KMS-11 (cell line): ENCODE data around the gene TCF4.

Experiments
- H2AFZ ChIP-seq: fragments of 200-600 bp; sonication (generic); 2 replicates; pipeline ENCODE4 v1.6.1; 2016; ENCODE audit warnings: antibody characterized with exemption, mixed run types, low read depth
- H3K27ac ChIP-seq: fragments of 200-600 bp; sonication (generic); 2 replicates; pipeline ENCODE4 v1.6.1; 2016; ENCODE audit warnings: mild to moderate bottlenecking, mixed run types
- H3K27me3 ChIP-seq: fragments of 200-600 bp; sonication (generic); 2 replicates; pipeline ENCODE4 v1.6.1; 2017; ENCODE audit warnings: mild to moderate bottlenecking, low read depth, mixed run types, moderate library complexity; ENCODE audit not compliant: insufficient read depth
- H3K36me3 ChIP-seq: fragments of 200-600 bp; sonication (generic); 2 replicates; pipeline ENCODE4 v1.6.1; 2017; ENCODE audit warnings: mild to moderate bottlenecking, mixed run types; ENCODE audit not compliant: insufficient read depth
- H3K4me1 ChIP-seq: fragments of 200-600 bp; sonication (generic); 2 replicates; pipeline ENCODE4 v1.6.1; 2016; ENCODE audit warnings: mild to moderate bottlenecking, low read depth, mixed run types; ENCODE audit not compliant: poor library complexity, severe bottlenecking
- H3K4me2 ChIP-seq: fragments of 200-600 bp; sonication (generic); 2 replicates; pipeline ENCODE4 v1.7.0; 2016; ENCODE audit warnings: mild to moderate bottlenecking, mixed run types
- H3K4me3 ChIP-seq: fragments of 200-600 bp; sonication (generic); IDR thresholded peaks from 2 replicates; pipeline ENCODE4 v1.6.1; 2017; ENCODE audit warnings: low read depth, low read length, mixed read lengths; ENCODE audit not compliant: insufficient read depth
- H3K79me2 ChIP-seq: fragments of 200-600 bp; sonication (generic); 2 replicates; pipeline ENCODE4 v1.6.1; 2016; ENCODE audit warnings: low read depth, mixed run types; ENCODE audit not compliant: insufficient read depth
- H3K9ac ChIP-seq: fragments of 200-600 bp; sonication (generic); 2 replicates; pipeline ENCODE4 v1.6.1; 2016; ENCODE audit warnings: mild to moderate bottlenecking, mixed run types
- H4K20me1 ChIP-seq: fragments of 200-600 bp; sonication (generic); 2 replicates; pipeline ENCODE4 v1.6.1; 2016; ENCODE audit warnings: mild to moderate bottlenecking, mixed run types; ENCODE audit not compliant: insufficient read depth
- CTCF ChIP-seq: fragments of 200-600 bp; sonication (generic); conservative IDR thresholded peaks from 2 replicates; pipeline ENCODE4 v1.6.1; 2017; ENCODE audit warnings: low read depth, mild to moderate bottlenecking, antibody characterized with exemption, low read length, moderate library complexity, mixed read lengths

TCF4 gene

GRCh38 chr18:55588111-55588869 lies at the start of gene TCF4:
TSS of gene TCF4 (minus strand) at chr18:55588192. CDS start at chr18:55587116, 1,076 bp downstream.
- H3K36me3 ChIP-seq: no peaks in the 10 kb centered on the region
- H3K9ac ChIP-seq: peak within 1 kb of the TSS; percentile 84
- H2AFZ ChIP-seq: peak within 1 kb of the TSS; percentile 94
- H3K4me1 ChIP-seq: peaks cover 34% of the 10 kb centered on the region
- peak within 1 kb of the TSS; percentile 88 for H3K4me2 ChIP-seq
- H3K27ac ChIP-seq: peak within 1 kb of the TSS; percentile 85
- TF ChIP-seq CTCF: no peak
- H3K79me2 ChIP-seq: peaks cover 26% of the 10 kb centered on the region; the same call in 1 of the 2 replicates
- H3K4me3 ChIP-seq: no peak within 1 kb of the TSS
- H3K27me3 ChIP-seq: no peaks in the 10 kb centered on the region
- no peaks in the 10 kb centered on the region for H4K20me1 ChIP-seq

- H2AFZ ChIP-seq: no peak overlapping the region
Observed at GRCh38 chr18:55637204-55637603, 49.2 kb upstream of the TCF4 start.

GRCh38 chr18:55635439-55635838 lies 47.4 kb upstream of the TCF4 start:
- Histone ChIP-seq H3K27ac (no peak overlapping the region), H3K4me2 (no peak overlapping the region), H3K4me3 (no peak overlapping the region), H3K4me1 (peaks cover 4% of the 10 kb centered on the region), H3K36me3 (no peaks in the 10 kb centered on the region), H3K79me2 (no peaks in the 10 kb centered on the region), H2AFZ (peak overlapping the region; percentile 3; the same call in 1 of the 2 replicates), H4K20me1 (no peaks in the 10 kb centered on the region), H3K9ac (no peak overlapping the region), H3K27me3 (no peaks in the 10 kb centered on the region)
- TF ChIP-seq CTCF: no peak

More at GRCh38 chr18:55637204-55637603, 49.2 kb upstream of the TCF4 start:
- Histone ChIP-seq H3K27ac (no peak overlapping the region), H3K4me3 (no peak overlapping the region), H3K36me3 (no peaks in the 10 kb centered on the region), H3K4me2 (no peak overlapping the region), H3K9ac (no peak overlapping the region), H3K27me3 (no peaks in the 10 kb centered on the region), H4K20me1 (no peaks in the 10 kb centered on the region), H3K79me2 (no peaks in the 10 kb centered on the region), H3K4me1 (peaks cover 4% of the 10 kb centered on the region)
- no peak for TF ChIP-seq CTCF

GRCh38 chr18:55634545-55634944 lies 46.6 kb upstream of the TCF4 start:
- Histone ChIP-seq H3K4me2 (no peak overlapping the region), H2AFZ (no peak overlapping the region), H4K20me1 (no peaks in the 10 kb centered on the region), H3K36me3 (no peaks in the 10 kb centered on the region), H3K4me3 (no peak overlapping the region), H3K79me2 (no peaks in the 10 kb centered on the region), H3K9ac (no peak overlapping the region), H3K27me3 (no peaks in the 10 kb centered on the region), H3K27ac (no peak overlapping the region), H3K4me1 (peaks cover 4% of the 10 kb centered on the region)
- TF ChIP-seq CTCF: no peak
